Measurements from ENCODE around the gene CCDC12.

CCDC12 gene

GRCh38 chr3:46906471-46907058, 70.0 kb downstream of the CCDC12 start:
- no peak for TF ChIP-seq POLR2A (IDR thresholded peaks at IDR 0.05; ENCODE audit: extremely low read depth, insufficient read length)
- no peak for TF ChIP-seq MYC (IDR thresholded peaks at IDR 0.05; ENCODE audit: low read depth, low read length)
- TF ChIP-seq, protein P1, sequence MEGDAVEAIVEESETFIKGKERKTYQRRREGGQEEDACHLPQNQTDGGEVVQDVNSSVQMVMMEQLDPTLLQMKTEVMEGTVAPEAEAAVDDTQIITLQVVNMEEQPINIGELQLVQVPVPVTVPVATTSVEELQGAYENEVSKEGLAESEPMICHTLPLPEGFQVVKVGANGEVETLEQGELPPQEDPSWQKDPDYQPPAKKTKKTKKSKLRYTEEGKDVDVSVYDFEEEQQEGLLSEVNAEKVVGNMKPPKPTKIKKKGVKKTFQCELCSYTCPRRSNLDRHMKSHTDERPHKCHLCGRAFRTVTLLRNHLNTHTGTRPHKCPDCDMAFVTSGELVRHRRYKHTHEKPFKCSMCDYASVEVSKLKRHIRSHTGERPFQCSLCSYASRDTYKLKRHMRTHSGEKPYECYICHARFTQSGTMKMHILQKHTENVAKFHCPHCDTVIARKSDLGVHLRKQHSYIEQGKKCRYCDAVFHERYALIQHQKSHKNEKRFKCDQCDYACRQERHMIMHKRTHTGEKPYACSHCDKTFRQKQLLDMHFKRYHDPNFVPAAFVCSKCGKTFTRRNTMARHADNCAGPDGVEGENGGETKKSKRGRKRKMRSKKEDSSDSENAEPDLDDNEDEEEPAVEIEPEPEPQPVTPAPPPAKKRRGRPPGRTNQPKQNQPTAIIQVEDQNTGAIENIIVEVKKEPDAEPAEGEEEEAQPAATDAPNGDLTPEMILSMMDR (IDR thresholded peaks at IDR 0.05; ENCODE audit: low read depth, low read length) = no peak
- TF ChIP-seq, protein P2, sequence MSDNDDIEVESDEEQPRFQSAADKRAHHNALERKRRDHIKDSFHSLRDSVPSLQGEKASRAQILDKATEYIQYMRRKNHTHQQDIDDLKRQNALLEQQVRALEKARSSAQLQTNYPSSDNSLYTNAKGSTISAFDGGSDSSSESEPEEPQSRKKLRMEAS (IDR thresholded peaks at IDR 0.05; ENCODE audit: low read depth, low read length) = no peak
- no peak overlapping the region for H3K4me3 ChIP-seq (ENCODE audit: low read depth, low read length)
- no peak for DNase-seq (ENCODE audit: low read depth)

- no peak overlapping the region for H3K4me3 ChIP-seq (ENCODE audit: low read depth, low read length)
- no peak for DNase-seq (ENCODE audit: low read depth)
- TF ChIP-seq MYC (IDR thresholded peaks at IDR 0.05; ENCODE audit: low read depth, low read length) = no peak
- no peak for TF ChIP-seq POLR2A (IDR thresholded peaks at IDR 0.05; ENCODE audit: extremely low read depth, insufficient read length)
- TF ChIP-seq, protein P1 (IDR thresholded peaks at IDR 0.05; ENCODE audit: low read depth, low read length) = no peak
- TF ChIP-seq, protein P2 (IDR thresholded peaks at IDR 0.05; ENCODE audit: low read depth, low read length) = no peak
Observed at GRCh38 chr3:46905661-46906451, 70.7 kb downstream of the CCDC12 start.

- H3K4me3 ChIP-seq (ENCODE audit: low read depth, low read length) = no peak overlapping the region
- TF ChIP-seq MYC (IDR thresholded peaks at IDR 0.05; ENCODE audit: low read depth, low read length) (no peak), POLR2A (IDR thresholded peaks at IDR 0.05; ENCODE audit: extremely low read depth, insufficient read length) (no peak)
- TF ChIP-seq, protein P1 (IDR thresholded peaks at IDR 0.05; ENCODE audit: low read depth, low read length) = no peak
- TF ChIP-seq, protein P2 (IDR thresholded peaks at IDR 0.05; ENCODE audit: low read depth, low read length) = no peak
- no peak for DNase-seq (ENCODE audit: low read depth)
Observed at GRCh38 chr3:46905213-46905560, 71.4 kb downstream of the CCDC12 start.

- TF ChIP-seq POLR2A (IDR thresholded peaks at IDR 0.05; ENCODE audit: extremely low read depth, insufficient read length) (no peak), MYC (IDR thresholded peaks at IDR 0.05; ENCODE audit: low read depth, low read length) (no peak)
- TF ChIP-seq, protein P1 (IDR thresholded peaks at IDR 0.05; ENCODE audit: low read depth, low read length) = no peak
- TF ChIP-seq, protein P2 (IDR thresholded peaks at IDR 0.05; ENCODE audit: low read depth, low read length) = no peak
- H3K4me3 ChIP-seq (ENCODE audit: low read depth, low read length) = no peak overlapping the region
- DNase-seq (ENCODE audit: low read depth) = no peak
Observed at GRCh38 chr3:46904303-46905212, 72.0 kb downstream of the CCDC12 start.

GRCh38 chr3:46903341-46904302, 72.9 kb downstream of the CCDC12 start:
- DNase-seq (ENCODE audit: low read depth) = no peak
- TF ChIP-seq MYC (IDR thresholded peaks at IDR 0.05; ENCODE audit: low read depth, low read length) (no peak), POLR2A (IDR thresholded peaks at IDR 0.05; ENCODE audit: extremely low read depth, insufficient read length) (no peak)
- TF ChIP-seq, protein P2 (IDR thresholded peaks at IDR 0.05; ENCODE audit: low read depth, low read length) = no peak
- TF ChIP-seq, protein P1 (IDR thresholded peaks at IDR 0.05; ENCODE audit: low read depth, low read length) = no peak
- H3K4me3 ChIP-seq (ENCODE audit: low read depth, low read length) = no peak overlapping the region
